Activated T-helper 1 cell treated with Interleukin-2 at 50 U/mL for 16 hours (primary cell): ENCODE measurements around the gene SPTBN1.
A peak's percentile ranks its signal among the peaks of the same experiment; 100 is the strongest.

Experiments used
- DNase-seq: peaks from one replicate; pipeline ENCODE4 v3.0.0-alpha.2; 2020; ENCODE audit warnings: low read depth

SPTBN1 gene

DNA sequence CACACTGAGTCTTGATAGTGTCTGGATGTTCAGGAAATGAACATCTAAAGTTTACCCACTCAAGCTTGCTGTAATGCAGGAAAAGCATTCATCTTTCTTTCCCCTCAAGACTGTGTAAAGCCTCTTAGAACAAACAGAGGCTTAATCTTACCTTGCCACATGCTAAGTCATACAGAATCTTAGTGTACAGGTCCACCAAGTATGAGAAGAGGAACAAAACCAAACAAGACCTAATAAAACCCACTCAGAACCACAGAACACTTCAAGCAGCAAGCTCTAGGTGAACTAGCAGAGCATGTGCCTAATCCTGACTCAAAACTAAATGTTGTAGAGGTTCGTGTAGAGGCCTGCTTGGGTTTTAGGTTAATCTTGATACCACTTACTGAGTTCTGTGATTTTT is 97.6 kb downstream of the SPTBN1 start:
- DNase-seq: no peak

DNA sequence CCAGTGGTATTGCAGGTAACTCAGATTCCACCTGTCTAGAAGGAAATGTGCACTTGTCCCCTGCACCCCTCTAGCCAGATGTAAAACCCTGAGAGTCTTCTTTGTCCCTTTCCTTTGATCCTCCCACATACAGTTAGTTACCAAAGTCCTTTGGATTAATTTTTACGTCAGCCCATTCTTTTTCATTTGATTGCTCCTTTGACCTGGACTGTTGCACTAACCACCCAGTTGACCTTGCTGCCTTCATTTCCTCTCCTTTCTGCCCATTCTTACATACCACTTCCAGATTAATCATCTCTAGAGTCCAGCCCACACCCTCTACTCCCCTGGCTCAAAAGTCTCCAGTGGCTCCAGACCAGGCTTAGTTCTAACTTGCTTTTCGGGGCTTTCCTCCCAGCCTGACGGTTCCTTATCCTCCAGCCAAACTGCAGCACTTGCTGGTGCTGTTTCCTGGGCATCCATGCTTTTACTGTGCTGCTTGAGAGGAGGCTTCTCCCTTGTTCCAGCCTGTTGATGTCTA is 99.3 kb downstream of the SPTBN1 start:
- no peak for DNase-seq

DNA sequence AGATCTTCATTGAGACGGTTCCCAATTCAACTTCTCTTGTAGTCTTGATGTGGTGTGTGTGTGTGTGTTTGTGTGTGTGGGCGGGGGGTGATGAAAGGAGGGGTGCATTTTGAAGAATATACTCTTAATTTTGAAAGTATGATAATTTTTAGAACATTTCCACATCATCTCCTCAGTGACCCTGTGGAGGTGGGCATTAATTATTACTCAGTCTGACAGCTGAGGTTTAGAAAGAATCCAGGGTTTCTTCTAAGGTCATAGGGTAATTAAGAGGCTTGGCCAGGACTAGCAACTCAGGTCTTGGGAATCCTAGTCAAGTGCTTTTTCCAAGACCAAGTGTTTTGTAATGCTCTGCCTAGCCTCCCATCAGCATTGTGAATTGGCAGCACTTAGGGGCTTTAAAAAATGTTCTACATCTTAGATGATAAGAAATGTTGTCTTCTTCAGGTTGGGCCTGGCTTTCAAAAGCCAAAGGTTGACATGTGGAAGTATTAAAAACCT is 100.5 kb downstream of the SPTBN1 start:
- DNase-seq: no peak

DNA sequence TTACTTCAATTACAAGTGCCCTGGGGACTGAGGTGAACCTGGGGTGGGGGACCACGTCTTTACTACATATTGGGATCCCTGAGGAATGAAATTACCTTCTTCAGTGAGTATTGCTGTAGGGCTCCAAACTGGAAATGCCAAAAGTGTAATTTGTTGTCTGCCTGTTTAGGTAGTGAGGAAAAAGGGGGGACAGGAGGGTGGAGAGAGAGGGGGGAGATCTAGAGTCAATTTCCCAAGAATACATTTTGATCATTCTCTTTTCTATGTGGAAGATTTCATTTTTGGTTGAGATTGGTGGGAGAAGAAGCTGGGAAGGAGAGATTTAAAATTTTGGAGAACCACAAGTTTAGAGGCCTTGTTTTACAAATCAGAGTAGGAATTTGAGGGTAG is 101.1 kb downstream of the SPTBN1 start:
- DNase-seq: no peak

DNA sequence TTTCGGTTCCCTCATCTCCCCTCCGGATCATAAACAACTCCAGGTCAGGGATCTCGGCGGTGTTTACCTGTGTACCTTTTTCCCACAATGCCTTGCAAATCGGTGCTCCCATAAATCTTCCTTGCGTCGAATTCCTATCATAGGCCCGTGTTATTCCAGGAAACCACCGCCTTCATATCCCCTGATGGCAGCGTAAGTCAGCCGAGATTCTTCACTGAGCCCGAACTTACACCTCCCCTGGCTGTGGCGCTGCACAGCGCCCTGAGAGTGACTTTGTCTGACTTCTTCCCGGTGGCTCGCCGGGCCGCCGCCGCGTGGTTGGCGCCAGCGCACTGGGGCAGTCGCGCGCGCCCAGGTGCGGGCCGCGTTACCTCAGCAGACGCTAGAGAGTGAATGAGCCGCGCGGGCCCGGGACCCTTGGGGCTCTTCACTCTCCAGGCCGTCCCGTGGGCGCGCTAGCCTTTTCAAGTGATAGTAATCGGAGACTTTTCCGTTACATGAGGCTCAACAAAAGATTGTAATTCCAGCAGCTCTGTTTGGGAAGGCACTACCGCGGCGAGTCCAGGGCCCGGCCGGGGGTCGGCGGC is 101.6 kb downstream of the SPTBN1 start:
- peak; percentile 66 for DNase-seq

DNA sequence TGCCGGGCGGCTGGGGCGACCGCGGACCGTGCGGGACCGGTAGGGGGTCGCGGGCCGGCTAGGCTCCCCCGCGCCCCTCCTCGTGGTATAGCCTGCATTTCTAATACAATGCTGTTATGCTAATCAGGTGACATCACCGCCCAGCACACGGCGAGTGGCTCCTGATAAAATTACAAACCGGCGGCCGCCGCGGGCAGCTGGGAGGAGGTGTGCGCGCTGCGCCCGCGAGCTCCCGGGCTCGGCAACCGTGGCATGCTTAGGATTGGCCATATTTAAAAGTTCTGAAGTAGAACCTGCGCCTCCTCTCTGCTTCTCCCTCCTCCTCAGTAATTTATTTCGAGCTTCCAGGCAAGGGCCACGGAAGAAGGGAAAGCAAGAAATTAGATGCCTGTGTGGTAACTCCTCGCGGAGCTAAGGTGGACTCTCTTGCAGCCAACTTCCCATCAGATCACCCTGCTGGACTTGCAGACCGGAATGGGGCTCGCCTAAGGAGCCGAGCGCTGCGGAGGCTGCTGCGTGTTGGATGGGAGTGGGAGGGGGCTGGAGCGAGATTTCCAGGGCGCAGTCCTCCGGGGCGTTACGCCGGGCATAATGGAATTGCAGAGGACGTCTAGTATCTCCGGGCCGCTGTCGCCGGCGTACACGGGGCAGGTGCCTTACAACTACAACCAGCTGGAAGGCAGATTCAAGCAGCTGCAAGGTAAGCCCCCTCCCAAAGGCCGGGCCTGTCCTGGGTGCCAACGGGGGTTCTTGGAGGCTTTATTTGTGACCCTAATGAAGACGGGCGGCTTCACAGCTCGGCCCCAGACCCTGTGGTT is 102.3 kb downstream of the SPTBN1 start:
- DNase-seq: peak; percentile 49

DNA sequence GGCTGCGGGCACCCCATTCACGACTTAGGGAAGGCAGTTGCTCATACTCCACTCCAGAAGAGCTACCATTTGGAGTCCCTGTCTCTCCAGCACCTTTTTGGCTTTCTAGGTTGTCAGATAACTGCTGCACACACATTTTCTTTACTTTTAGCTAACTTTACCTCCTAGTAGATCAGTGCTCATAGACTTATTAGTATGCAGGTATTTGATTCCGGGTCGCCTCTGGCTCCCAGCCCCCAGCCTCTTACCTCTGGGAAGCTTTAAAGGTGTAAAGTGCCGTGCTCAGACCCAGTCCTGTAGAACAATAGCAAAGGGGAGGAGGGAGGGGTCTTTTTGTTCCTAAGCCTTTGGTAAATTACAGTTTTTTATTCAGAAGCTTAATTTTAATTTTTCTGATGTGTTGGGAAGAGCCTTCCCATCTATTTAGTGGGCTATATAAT is 102.9 kb downstream of the SPTBN1 start:
- DNase-seq: no peak

DNA sequence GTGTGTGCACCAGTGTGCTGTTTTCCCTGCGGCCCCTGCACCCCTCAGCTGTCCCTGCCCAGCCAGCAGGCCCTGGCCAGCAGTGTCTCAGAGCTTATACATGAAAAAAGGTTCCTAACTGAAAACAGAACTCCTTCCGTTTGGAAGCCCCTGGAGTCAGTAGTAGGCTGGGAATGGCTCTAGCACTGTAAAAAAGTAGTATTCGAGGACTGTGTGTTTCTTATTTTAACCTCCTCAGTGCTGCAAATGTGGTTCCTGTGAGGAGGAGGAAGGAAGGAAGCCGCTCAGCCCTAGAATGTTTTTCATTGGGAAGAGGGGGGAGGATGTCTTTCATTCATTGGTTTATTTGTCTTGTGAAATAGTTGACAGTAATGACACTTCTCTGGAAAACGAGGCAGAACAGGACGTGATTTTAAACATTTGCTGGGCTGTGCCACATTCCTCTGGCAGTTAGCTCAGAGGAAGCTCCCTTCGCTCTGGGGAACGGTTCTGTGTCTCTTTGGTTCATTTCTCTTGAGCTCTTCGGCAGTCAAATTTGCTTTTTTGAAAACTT is 103.5 kb downstream of the SPTBN1 start:
- DNase-seq: no peak

DNA sequence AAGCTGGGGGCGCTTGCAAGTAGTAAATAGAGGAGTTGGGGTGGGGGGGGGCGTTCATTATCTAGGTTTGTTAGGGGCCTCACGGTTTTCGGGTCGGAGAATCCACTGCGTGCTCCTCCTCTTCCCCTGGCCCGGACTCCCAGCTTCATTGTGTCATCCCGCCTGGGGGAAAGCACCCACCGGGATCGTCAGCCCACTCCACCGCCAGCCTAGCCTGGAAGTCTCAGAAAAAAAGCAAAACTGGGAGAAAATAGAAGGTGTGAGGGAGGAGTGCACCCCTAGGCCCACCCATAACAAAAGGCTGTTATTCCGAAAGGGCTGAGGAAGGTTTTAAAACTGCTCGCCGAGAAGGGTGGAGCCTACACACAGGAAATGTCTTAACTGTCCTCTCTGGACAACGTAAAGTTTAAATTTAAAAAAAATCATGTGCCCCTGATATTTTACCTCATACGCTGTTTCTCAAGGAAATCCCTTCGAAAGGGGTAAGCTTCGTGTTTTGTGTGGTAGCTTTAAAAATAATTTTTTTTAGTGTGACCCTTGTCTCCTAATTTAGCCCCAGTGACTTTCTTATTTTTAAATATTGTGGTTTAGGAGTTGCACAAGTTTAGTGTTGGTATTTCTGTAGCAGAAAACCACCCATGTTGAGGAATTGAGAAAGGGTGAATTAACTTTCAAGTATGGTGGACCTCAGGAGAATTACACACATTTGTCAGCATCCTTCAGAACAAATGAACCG is 104.2 kb downstream of the SPTBN1 start:
- DNase-seq: no peak

DNA sequence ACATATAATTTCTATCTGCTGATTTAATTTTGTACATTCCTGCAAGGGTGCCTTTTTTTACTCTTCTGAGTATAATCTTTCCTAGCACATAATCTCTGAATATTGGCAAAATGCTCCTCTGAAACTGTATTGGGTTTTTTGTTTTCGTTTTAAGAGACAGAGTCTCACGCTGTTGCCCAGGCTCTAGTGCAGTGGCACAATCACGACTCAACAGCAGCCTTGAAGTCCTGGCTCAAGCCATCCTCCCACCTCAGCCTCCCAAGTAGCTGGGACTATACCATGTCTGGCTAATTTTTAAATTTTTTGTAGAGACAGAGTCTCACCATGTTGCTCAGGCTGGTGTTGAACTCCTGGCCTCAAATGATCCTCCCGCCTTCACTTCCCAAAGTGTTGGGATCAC is 104.9 kb downstream of the SPTBN1 start:
- no peak for DNase-seq

DNA sequence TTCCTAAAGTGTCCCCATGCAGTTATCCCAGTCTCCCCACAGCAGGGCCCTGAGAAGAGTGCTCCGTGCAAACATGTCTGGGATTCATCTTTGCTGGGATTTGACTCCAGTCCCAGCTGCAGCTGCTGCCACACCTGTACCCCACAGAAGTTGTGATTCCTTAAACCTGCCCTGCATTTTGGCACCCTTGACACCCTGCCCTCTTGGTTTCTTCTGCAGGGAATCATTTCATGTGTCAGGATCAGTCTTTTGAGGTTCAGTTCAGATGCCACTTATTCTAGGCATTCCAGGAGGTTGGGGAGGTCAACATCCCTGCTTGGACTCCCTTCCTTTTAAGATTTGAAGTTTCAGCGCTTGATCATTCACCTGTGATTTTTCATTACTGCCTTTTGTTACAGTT is 108.3 kb downstream of the SPTBN1 start:
- DNase-seq: no peak

DNA sequence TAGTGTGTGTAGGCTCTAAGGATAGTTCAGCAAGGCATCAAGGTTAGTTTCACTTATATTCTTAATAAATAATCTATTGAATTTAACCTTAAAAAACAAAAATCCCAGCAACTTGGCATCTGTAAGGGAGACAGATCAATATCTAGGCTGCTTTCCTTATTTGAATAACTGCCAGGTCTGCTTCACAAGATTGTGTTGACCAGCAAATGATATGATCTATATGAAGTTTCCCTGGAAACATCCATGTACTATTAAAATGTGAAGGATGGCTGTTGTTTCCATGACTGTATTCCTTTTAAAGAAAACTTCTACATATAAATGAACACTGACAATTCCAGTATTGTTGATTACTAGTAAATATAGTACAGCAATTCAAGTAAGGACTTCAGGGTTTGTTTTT is 109.4 kb downstream of the SPTBN1 start:
- DNase-seq: no peak

DNA sequence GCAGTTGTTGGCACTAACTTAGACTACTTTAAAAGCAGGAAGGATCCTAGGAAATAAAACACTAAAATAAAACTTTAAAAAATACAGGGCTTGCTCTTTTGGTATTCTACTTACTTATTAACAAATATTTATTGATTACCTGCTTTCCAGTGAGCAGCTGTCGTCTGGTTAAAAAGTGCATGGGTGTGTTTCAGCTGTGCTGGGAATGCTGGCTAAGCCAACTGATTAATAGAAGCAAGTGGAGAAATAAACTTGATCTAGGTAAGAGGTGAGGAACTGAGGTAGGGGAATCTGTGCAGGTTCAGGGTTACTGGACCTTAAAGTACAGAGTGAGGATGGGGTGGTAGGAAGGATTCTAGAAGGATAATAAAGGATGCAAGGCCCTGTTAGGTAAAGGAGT is 110.8 kb downstream of the SPTBN1 start:
- DNase-seq: no peak

DNA sequence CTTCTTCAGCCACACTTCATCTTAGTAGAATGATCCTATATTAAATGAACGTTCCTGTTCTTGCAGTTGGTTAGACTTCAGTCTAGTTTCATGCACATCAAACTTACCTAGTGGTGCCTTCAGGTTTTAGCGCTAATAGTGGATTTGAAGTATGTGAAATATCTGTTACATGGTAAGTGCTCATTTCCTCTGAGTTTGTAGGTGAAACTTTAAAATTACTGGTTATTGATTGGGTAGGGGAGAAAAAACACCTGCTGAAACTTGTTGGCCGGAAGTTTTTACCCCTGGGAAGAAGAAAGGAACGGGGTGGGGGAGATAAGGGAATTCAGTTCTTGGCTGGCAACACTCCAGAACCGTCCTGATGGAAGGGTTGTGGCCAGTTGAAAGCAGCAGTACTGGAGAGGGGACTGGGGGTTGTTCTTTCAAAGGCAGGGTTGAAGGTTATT is 112.8 kb downstream of the SPTBN1 start:
- DNase-seq: no peak

DNA sequence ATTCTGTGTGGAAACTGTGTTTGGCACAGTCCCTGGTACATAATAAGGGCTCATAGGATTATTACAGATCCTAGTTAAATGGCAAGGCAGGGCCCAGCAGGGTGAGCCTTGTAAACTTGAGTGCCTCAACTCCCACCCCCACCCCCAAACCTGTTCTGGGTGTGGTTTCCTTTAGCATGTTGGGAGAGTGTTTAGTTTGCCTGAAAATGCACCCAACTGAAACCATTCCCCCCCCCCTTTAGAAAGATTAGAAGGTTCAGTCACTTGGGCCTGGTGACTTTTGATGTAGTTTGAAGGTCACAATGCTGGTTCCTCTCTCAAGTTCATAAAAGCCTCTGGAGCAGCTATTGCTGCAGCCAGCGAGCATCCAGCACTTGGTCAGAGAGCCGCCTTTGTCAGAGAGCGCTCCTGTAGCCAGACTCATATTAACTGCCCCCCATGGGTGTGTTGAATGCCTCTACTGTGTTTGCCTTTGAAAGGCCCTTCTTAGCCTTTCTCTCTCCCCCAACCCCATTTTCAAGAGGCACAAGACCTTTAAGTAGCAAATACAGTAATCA is 113.7 kb downstream of the SPTBN1 start:
- no peak for DNase-seq

DNA sequence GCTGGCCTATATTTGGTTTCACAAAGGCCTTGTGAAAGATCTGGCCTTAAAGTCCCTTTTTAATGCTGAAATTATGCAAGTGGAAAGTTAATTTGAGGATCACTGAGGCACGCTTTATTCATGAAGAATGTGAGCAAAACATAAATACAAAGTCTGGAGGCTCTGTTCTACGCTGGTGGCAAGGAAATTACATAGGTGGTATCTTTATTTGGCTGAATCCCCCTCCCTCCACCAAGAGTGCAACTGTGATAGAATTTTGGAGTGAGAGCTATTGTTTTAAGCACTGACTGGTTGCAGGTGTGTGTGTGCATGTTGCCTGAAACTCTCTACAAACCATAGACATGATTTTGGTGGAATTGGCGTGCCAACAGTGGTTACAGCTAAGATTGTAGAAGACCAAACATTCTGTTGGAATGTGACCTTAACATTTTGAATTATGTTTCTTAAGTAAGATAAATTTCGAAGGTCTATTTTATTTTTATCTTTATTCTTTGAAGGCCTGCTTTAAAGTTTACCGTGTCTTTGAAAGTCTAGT is 114.3 kb downstream of the SPTBN1 start:
- DNase-seq: no peak

DNA sequence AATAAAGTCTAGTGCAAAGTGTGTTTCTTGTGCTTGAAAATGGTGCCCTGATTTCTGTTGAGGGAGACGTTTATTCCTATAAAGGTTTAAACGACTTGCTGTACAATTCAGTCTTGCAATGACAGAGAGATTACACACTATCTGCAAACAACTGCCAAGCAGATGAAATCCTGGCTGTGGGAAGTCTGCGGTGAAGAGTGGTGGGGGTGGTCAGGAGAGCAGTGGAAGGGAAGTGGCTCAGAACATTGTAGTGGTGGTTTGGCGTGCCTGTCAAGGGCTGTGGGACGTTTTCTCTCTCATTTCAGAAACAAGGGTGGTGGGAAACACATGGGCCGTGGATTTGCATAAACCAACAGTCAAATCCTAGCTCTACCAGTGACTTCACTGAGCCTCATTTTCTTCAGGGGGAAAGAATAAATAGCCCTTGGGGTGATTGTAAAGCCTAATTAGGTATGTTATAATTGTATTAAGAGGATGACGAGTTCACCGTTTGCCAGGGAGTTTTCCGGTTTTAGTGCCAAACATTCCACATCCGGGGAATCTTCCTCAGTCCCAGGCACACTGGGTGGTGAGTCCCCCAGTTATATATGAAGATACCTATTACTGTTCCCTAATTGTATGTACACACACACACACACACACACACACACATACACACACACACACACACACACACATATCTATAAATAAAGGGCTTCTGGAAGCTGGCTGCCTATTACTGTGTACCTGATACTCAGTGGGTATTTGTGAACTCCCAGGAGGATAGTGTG is 115.0 kb downstream of the SPTBN1 start:
- DNase-seq: peak; percentile 42

DNA sequence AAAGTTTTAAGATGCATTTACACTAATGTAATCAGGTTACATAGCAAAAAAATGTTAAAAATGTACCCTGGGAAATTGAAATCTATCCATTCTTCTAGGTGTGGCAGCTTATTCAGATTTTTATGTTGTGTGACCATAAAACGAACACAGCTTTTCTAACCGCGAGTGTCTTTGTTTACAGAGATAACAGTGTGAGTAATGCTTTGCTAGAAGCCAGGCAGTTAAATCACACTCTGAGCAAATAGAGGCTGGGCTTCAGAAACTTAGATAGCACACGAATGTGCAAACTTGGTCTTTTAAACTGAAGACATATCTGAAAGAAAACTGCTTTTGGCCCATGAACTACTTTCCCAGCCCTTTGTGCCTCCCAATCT is 116.1 kb downstream of the SPTBN1 start:
- no peak for DNase-seq

DNA sequence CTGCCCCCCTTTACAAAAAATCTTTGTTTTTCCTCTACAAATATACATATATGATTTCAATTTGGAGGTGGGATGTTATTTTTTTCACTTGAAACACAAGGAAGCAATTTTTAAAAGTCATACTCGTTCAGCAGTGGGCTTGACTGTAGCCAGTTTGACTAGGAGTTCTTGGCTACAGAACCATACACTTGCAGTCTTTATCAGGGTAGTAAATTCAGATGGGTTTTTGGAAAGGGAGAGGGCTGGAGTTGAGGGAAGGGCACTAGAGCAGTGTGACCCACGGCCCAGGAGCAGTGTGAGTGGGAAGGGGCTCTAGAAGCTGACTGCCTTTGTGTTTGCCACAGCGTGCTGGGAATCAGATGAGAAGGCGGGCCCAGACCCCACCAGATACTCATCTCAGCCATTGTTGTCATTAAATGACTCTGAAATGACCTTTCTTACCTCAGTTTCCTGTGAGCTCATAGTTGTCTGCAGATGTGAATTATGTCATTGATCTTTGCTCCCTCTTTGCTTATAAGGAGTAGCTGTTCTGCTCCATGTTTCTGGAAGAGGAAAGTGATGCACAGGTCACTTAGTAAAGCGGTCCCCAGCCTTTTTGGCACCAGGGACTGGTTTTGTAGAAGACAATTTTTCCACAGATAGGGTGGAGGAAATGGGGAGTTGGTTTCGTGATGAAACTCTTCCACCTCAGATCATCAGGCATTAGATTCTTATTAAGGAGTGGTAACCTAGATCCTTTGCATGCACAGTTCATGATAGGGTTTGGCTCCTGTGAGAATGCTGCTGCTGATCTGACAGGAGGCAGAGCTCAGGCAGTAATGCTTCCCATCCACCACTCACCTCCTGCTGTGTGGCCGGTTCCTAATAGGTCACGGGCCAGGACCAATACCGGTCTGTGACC is 116.8 kb downstream of the SPTBN1 start:
- DNase-seq: no peak

DNA sequence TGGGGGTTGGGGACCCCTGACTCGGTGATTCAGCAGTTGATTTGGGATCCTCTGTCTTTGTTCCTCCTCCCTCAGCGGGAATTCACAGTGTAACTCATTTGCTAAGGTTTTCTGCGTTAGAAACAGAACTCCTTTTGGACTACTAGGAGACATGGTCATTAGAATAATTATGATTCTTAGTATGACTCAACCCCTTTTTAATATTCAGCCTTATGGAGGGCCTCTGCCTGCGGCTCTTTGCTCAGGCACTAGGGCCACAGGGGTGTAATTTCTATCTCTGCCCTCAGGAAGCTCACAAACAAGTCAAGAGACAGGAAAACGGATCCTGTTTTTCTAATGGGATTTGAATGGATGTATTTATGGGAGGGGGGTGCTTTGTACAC is 117.4 kb downstream of the SPTBN1 start:
- DNase-seq: no peak
